GM12878 (cell line): ENCODE measurements around the gene PIP5K1A. TPM values are rescaled to one million over a fixed set of nuclear protein-coding genes. Genes with fewer than 3 reads are reported as not detected.

Source experiments
- ATAC-seq: fragments of 200-7000 bp; cut with Tn5 transposase; 3 replicates; pipeline ENCODE4 v1.9.1; 2020; ENCODE audit warnings: mild to moderate bottlenecking, moderate library complexity
- BruUV-seq: library from RNA; stranded (reverse); fragments of 400-500 nt; replicated peaks from 2 replicates; lab custom pipeline; 2021; lab: Mats Ljungman, UMichigan
- CTCF ChIA-PET: fragments of 300-600 bp; sonication (Branson Sonifier 250); formaldehyde crosslinking; extraction: SDS; loops from one replicate; lab custom pipeline; 2021; ENCODE audit warnings: inconsistent platforms; lab: Yijun Ruan, JAX
- POLR2A ChIA-PET: fragments of 350-600 bp; formaldehyde crosslinking; extraction: SDS; loops from one replicate; lab custom pipeline; 2021; ENCODE audit warnings: inconsistent platforms; lab: Charles Lee
- RAD21 ChIA-PET: fragments of 300-600 bp; sonication (Branson Sonifier 250); formaldehyde crosslinking; loops from one replicate; lab custom pipeline; 2023; ENCODE audit warnings: antibody characterized with exemption; ENCODE audit not compliant: unreplicated experiment; lab: Charles Lee
- SMC1A ChIA-PET: fragments of 300-600 bp; sonication (Branson Sonifier 250); formaldehyde crosslinking; loops from one replicate; lab custom pipeline; 2023; ENCODE audit not compliant: unreplicated experiment, uncharacterized antibody; lab: Charles Lee
- DNase-seq: peaks from one replicate; pipeline ENCODE4 v3.0.0-alpha.2; 2011; ENCODE audit warnings: low read depth, low spot score
- FAIRE-seq: peaks from 3 replicates; lab custom pipeline; 2011; peaks lifted over from hg19 to GRCh38; lab: Jason Lieb, UNC
- H2AFZ ChIP-seq: 2 replicates; pipeline ENCODE4 v1.6.0; 2011; ENCODE audit warnings: low read depth, low read length, control low read depth; ENCODE audit not compliant: control insufficient read depth
- H3K27ac ChIP-seq: 2 replicates; pipeline ENCODE4 v1.5.1; 2011; ENCODE audit warnings: control low read depth; ENCODE audit not compliant: control insufficient read depth, insufficient read depth
- H3K27me3 ChIP-seq, 2 experiments: replicated peaks in 1 of 2; 2 replicates each; pipeline versions ENCODE4 v1.6.0 to v1.6.1; 2011; ENCODE audit warnings: low read length in 1 of 2; ENCODE audit not compliant: control insufficient read depth in 2 of 2, insufficient read depth in 2 of 2
- H3K36me3 ChIP-seq, 2 experiments: 2 replicates each; pipeline ENCODE4 v1.5.1; 2011; ENCODE audit warnings: low read length in 1 of 2; ENCODE audit not compliant: control insufficient read depth in 2 of 2, insufficient read depth in 2 of 2
- H3K4me1 ChIP-seq: 2 replicates; pipeline ENCODE4 v1.6.1; 2011; ENCODE audit warnings: mild to moderate bottlenecking, low read length, moderate library complexity, mixed read lengths; ENCODE audit not compliant: control insufficient read depth, insufficient read depth
- H3K4me2 ChIP-seq: 2 replicates; pipeline ENCODE4 v1.6.0; 2011; ENCODE audit warnings: control low read depth; ENCODE audit not compliant: control insufficient read depth, insufficient read depth
- H3K4me3 ChIP-seq: fragments of 200-600 bp; sonication (generic); 2 replicates; pipeline ENCODE4 v1.5.1; 2016
- H3K79me2 ChIP-seq: 2 replicates; pipeline ENCODE4 v1.6.0; 2011; ENCODE audit warnings: low read length; ENCODE audit not compliant: control insufficient read depth, insufficient read depth
- H3K9ac ChIP-seq: 2 replicates; pipeline ENCODE4 v1.8.0; 2011; ENCODE audit warnings: low read length, control low read depth, mixed read lengths; ENCODE audit not compliant: control insufficient read depth, insufficient read depth
- H3K9me3 ChIP-seq: replicated peaks from 3 replicates; pipeline ENCODE4 v1.5.1; 2011; ENCODE audit warnings: mild to moderate bottlenecking, low read length; ENCODE audit not compliant: control insufficient read depth, insufficient read depth
- H4K20me1 ChIP-seq: 2 replicates; pipeline ENCODE4 v1.6.0; 2011; ENCODE audit not compliant: control insufficient read depth, insufficient read depth
- ESRRA ChIP-seq: IDR thresholded peaks from 2 replicates; pipeline ENCODE4 v1.6.1; 2012; ENCODE audit warnings: mild to moderate bottlenecking, low read length, improper control_type of control experiment
- FOS ChIP-seq: IDR thresholded peaks from 3 replicates; pipeline ENCODE4 v1.6.1; 2011; ENCODE audit warnings: borderline replicate concordance; ENCODE audit not compliant: insufficient read length; ENCODE audit errors: extremely low read depth
- KAT2A ChIP-seq: conservative IDR thresholded peaks from 2 replicates; pipeline ENCODE4 v1.6.1; 2011; ENCODE audit warnings: low read depth, low read length; ENCODE audit not compliant: control insufficient read depth
- MEF2B ChIP-seq: fragments of 450-650 bp; IDR thresholded peaks from 2 replicates; pipeline ENCODE4 v1.6.1; 2018; ENCODE audit warnings: mild to moderate bottlenecking, moderate library complexity; ENCODE audit not compliant: partially characterized antibody, poor library complexity, severe bottlenecking
- RB1 ChIP-seq: fragments of 450-650 bp; formaldehyde crosslinking; IDR thresholded peaks from 2 replicates; pipeline ENCODE4 v1.6.1; 2017; ENCODE audit warnings: mild to moderate bottlenecking, borderline replicate concordance
- RCOR1 ChIP-seq: conservative IDR thresholded peaks from 2 replicates; pipeline ENCODE4 v1.6.1; 2012; ENCODE audit warnings: low read depth, low read length, improper control_type of control experiment
- ZNF622 ChIP-seq: fragments of 450-650 bp; IDR thresholded peaks from 2 replicates; pipeline ENCODE4 v1.6.1; 2017; ENCODE audit warnings: mild to moderate bottlenecking, inconsistent platforms
- WGBS: methylation state at CpG from one replicate; pipeline ENCODE4 v1.1.6; 2016; ENCODE audit warnings: low lambda C conversion rate; ENCODE audit not compliant: insufficient replicate concordance, insufficient coverage; ENCODE audit errors: missing lambda C conversion rate; 5-methylcytosine and 5-hydroxymethylcytosine counted together
- in situ Hi-C: fragments of 300-500 bp; cut with MboI; formaldehyde crosslinking; loops from 9 replicates; pipeline ENCODE4 v1.14.3; 2018; ENCODE audit warnings: mixed read lengths
- intact Hi-C: fragments of 100-400 bp; cut with micrococcal nuclease; formaldehyde crosslinking; loops from one replicate; pipeline ENCODE4 v1.14.2; 2022; ENCODE audit not compliant: unreplicated experiment
- polyA plus RNA-seq, 11 experiments: library from polyadenylated mRNA; depleted of rRNA in 4 of 11; unstranded in 6 of 11; stranded (reverse) in 5 of 11; fragments of >200 nt; fragmentation: Nextera tagmentation in 4 of 11; fragmentation: Illumina TruSeq in 1 of 11; extraction: Ambion mirVana in 4 of 11; extraction: Trizol in 1 of 11; gene quantifications; 1 replicate in 1 of 11; 2 replicates in 10 of 11; pipeline versions ENCODE4 v1.2.1 to v1.2.3, GENCODE V29; 2011 to 2016; ENCODE audit warnings: inconsistent platforms in 2 of 11, missing spikeins in 2 of 11, low read depth in 1 of 11
- total RNA-seq, 4 experiments: library from RNA; depleted of rRNA in 3 of 4; stranded (reverse); fragments of >200 nt in 3 of 4; fragmentation: Illumina TruSeq in 1 of 4; extraction: Trizol in 1 of 4; gene quantifications; 2 replicates each; pipeline versions ENCODE4 v1.2.1 to v1.2.3, GENCODE V29; 2013 to 2021

PIP5K1A gene
- total and polyA plus RNA-seq, 10 of the 15 experiments (the other 5 are each of a cell fraction or from before 2014, with no cell fraction given), result 4.5 to 114 (median 51.5) TPM

GRCh38 chr1:151294742-151295462, 96.5 kb downstream of the PIP5K1A start:
- RAD21 ChIA-PET, result no interaction called here
- H4K20me1 ChIP-seq, result no peaks in the 10 kb centered on the region
- CTCF ChIA-PET, result interaction anchor here (1.3 to 5.0 kb wide), 3 partner anchors 17 to 104 kb away, joined by 3 to 40 read pairs (median 6); no protein-coding TSS in a partner anchor
- no peaks in the 10 kb centered on the region for H3K9me3 ChIP-seq
- no peak for ATAC-seq
- SMC1A ChIA-PET, result interaction anchor here (1.1 to 2.2 kb wide), 2 partner anchors 15 to 45 kb away, joined by 4 to 7 read pairs; no protein-coding TSS in a partner anchor
- no peaks in the 10 kb centered on the region for H3K79me2 ChIP-seq
- H3K4me2 ChIP-seq, result no peak overlapping the region
- POLR2A ChIA-PET, result interaction anchor here (0.5 to 0.7 kb wide), 3 partner anchors 37 to 53 kb away, joined by 3 to 4 read pairs (median 3); no protein-coding TSS in a partner anchor
- no peak for TF ChIP-seq MEF2B
- TF ChIP-seq RCOR1, result no peak
- no peak for TF ChIP-seq FOS
- TF ChIP-seq ZNF622, result no peak
- TF ChIP-seq ESRRA, result no peak
- TF ChIP-seq RB1, result no peak
- TF ChIP-seq KAT2A, result no peak
- DNase-seq, result no peak
- no peak overlapping the region for H3K9ac ChIP-seq
- no peaks in the 10 kb centered on the region for H3K27me3 ChIP-seq
- no peak for FAIRE-seq
- in situ Hi-C loops (loop anchor here (10.0 kb wide), 1 partner anchor 540 kb away; the partner anchor contains the start of genes C2CD4D and RORC), intact Hi-C loops (no loop called here)
- H3K27ac ChIP-seq, result no peak overlapping the region
- H2AFZ ChIP-seq, result no peak overlapping the region
- no peaks in the 10 kb centered on the region for H3K4me1 ChIP-seq
- WGBS, result 33% methylated on average over 2 of the region's 2 CpGs
- no TSS peak for BruUV-seq
- H3K4me3 ChIP-seq, result no peak overlapping the region
- H3K36me3 ChIP-seq, result peaks cover 28 to 36% of the 10 kb centered on the region in 2 experiments

Other genes with a start within 250 kb of the PIP5K1A start
Only the 7 nearest of the 21 such genes appear.
- gene SEMA6C, start 51.9 kb upstream of the PIP5K1A start, total RNA-seq (2014; rRNA removed), result 0.11 and 0.73 TPM in 2 replicates
- gene SEMA6C, start 51.9 kb upstream of the PIP5K1A start, total RNA-seq (2014; rRNA removed; fragmentation: Illumina TruSeq; extraction: Trizol), result 0.18 and 0.32 TPM in 2 replicates
- 1.4 and 1.6 TPM in 2 replicates for gene SEMA6C, start 51.9 kb upstream of the PIP5K1A start, total RNA-seq (2021)
- 0.07 and 0.18 TPM in 2 replicates for gene SEMA6C, start 51.9 kb upstream of the PIP5K1A start, polyA plus RNA-seq (2011; rRNA removed)
- 0.10 and 0.29 TPM in 2 replicates for gene SEMA6C, start 51.9 kb upstream of the PIP5K1A start, polyA plus RNA-seq (2014; fragmentation: Illumina TruSeq; extraction: Trizol)
- under 1 TPM in 1 of 2 experiments, not detected in 1; 0.22 TPM for gene SEMA6C, start 51.9 kb upstream of the PIP5K1A start, polyA plus RNA-seq (2014; fragmentation: Nextera tagmentation; extraction: Ambion mirVana)
- 1.1 and 2.2 TPM in 2 replicates for gene SEMA6C, start 51.9 kb upstream of the PIP5K1A start, polyA plus RNA-seq (2014; rRNA removed)
- under 1 TPM; 0.13 to 0.34 TPM for gene SEMA6C, start 51.9 kb upstream of the PIP5K1A start, polyA plus RNA-seq (2016; fragmentation: Nextera tagmentation; extraction: Ambion mirVana)
- 13.6 and 14.4 TPM in 2 replicates for gene TNFAIP8L2, start 41.9 kb upstream of the PIP5K1A start, total RNA-seq (2014; rRNA removed)
- gene TNFAIP8L2, start 41.9 kb upstream of the PIP5K1A start, total RNA-seq (2014; rRNA removed; fragmentation: Illumina TruSeq; extraction: Trizol), result 9.0 and 10.0 TPM in 2 replicates
- gene TNFAIP8L2, start 41.9 kb upstream of the PIP5K1A start, total RNA-seq (2021), result 5.4 and 6.2 TPM in 2 replicates
- gene TNFAIP8L2, start 41.9 kb upstream of the PIP5K1A start, polyA plus RNA-seq (2011; rRNA removed), result 12.9 and 16.7 TPM in 2 replicates
- 7.4 and 7.7 TPM in 2 replicates for gene TNFAIP8L2, start 41.9 kb upstream of the PIP5K1A start, polyA plus RNA-seq (2014; fragmentation: Illumina TruSeq; extraction: Trizol)
- 10 to 100 TPM; 23.9 to 26.3 TPM for gene TNFAIP8L2, start 41.9 kb upstream of the PIP5K1A start, polyA plus RNA-seq (2014; fragmentation: Nextera tagmentation; extraction: Ambion mirVana)
- gene TNFAIP8L2, start 41.9 kb upstream of the PIP5K1A start, polyA plus RNA-seq (2014; rRNA removed), result 12.1 and 14.8 TPM in 2 replicates
- gene TNFAIP8L2, start 41.9 kb upstream of the PIP5K1A start, polyA plus RNA-seq (2016; fragmentation: Nextera tagmentation; extraction: Ambion mirVana), result 10 to 100 TPM; 12.0 to 15.7 TPM
- 10.4 and 12.8 TPM in 2 replicates for gene LYSMD1, start 32.6 kb upstream of the PIP5K1A start, total RNA-seq (2014; rRNA removed)
- gene LYSMD1, start 32.6 kb upstream of the PIP5K1A start, total RNA-seq (2014; rRNA removed; fragmentation: Illumina TruSeq; extraction: Trizol), result 8.2 and 9.6 TPM in 2 replicates
- gene LYSMD1, start 32.6 kb upstream of the PIP5K1A start, total RNA-seq (2021), result 7.8 and 8.0 TPM in 2 replicates
- 5.1 and 6.1 TPM in 2 replicates for gene LYSMD1, start 32.6 kb upstream of the PIP5K1A start, polyA plus RNA-seq (2011; rRNA removed)
- 9.2 and 10.1 TPM in 2 replicates for gene LYSMD1, start 32.6 kb upstream of the PIP5K1A start, polyA plus RNA-seq (2014; fragmentation: Illumina TruSeq; extraction: Trizol)
- gene LYSMD1, start 32.6 kb upstream of the PIP5K1A start, polyA plus RNA-seq (2014; fragmentation: Nextera tagmentation; extraction: Ambion mirVana), result 1 to 10 TPM in 1 of 2 experiments, under 1 TPM in 1; 0.80 to 1.9 TPM
- 7.5 and 9.2 TPM in 2 replicates for gene LYSMD1, start 32.6 kb upstream of the PIP5K1A start, polyA plus RNA-seq (2014; rRNA removed)
- gene LYSMD1, start 32.6 kb upstream of the PIP5K1A start, polyA plus RNA-seq (2016; fragmentation: Nextera tagmentation; extraction: Ambion mirVana), result 1 to 10 TPM; 1.9 to 3.5 TPM
- gene SCNM1, start 32.4 kb upstream of the PIP5K1A start, total RNA-seq (2014; rRNA removed), result 70.8 and 80.8 TPM in 2 replicates
- gene SCNM1, start 32.4 kb upstream of the PIP5K1A start, total RNA-seq (2014; rRNA removed; fragmentation: Illumina TruSeq; extraction: Trizol), result 55.3 and 66.5 TPM in 2 replicates
- 47.6 and 51.0 TPM in 2 replicates for gene SCNM1, start 32.4 kb upstream of the PIP5K1A start, total RNA-seq (2021)
- 19.7 and 25.8 TPM in 2 replicates for gene SCNM1, start 32.4 kb upstream of the PIP5K1A start, polyA plus RNA-seq (2011; rRNA removed)
- gene SCNM1, start 32.4 kb upstream of the PIP5K1A start, polyA plus RNA-seq (2014; fragmentation: Illumina TruSeq; extraction: Trizol), result 55.5 and 89.7 TPM in 2 replicates
- gene SCNM1, start 32.4 kb upstream of the PIP5K1A start, polyA plus RNA-seq (2014; fragmentation: Nextera tagmentation; extraction: Ambion mirVana), result 100 to 1,000 TPM; 191 to 207 TPM
- 43.0 and 45.1 TPM in 2 replicates for gene SCNM1, start 32.4 kb upstream of the PIP5K1A start, polyA plus RNA-seq (2014; rRNA removed)
- 10 to 100 TPM; 83.0 to 87.4 TPM for gene SCNM1, start 32.4 kb upstream of the PIP5K1A start, polyA plus RNA-seq (2016; fragmentation: Nextera tagmentation; extraction: Ambion mirVana)
- 0.38 and 0.56 TPM in 2 replicates for gene TMOD4, start 22.6 kb upstream of the PIP5K1A start, total RNA-seq (2014; rRNA removed)
- not detected in 2 replicates for gene TMOD4, start 22.6 kb upstream of the PIP5K1A start, total RNA-seq (2014; rRNA removed; fragmentation: Illumina TruSeq; extraction: Trizol)
- gene TMOD4, start 22.6 kb upstream of the PIP5K1A start, total RNA-seq (2021), result 1.2 TPM in 1 of 2 replicates, not detected in the other
- gene TMOD4, start 22.6 kb upstream of the PIP5K1A start, polyA plus RNA-seq (2011; rRNA removed), result 0.98 and 1.4 TPM in 2 replicates
- 0.38 and 1.1 TPM in 2 replicates for gene TMOD4, start 22.6 kb upstream of the PIP5K1A start, polyA plus RNA-seq (2014; fragmentation: Illumina TruSeq; extraction: Trizol)
- under 1 TPM; 0.45 to 0.51 TPM for gene TMOD4, start 22.6 kb upstream of the PIP5K1A start, polyA plus RNA-seq (2014; fragmentation: Nextera tagmentation; extraction: Ambion mirVana)
- gene TMOD4, start 22.6 kb upstream of the PIP5K1A start, polyA plus RNA-seq (2014; rRNA removed), result 0.41 and 0.43 TPM in 2 replicates
- gene TMOD4, start 22.6 kb upstream of the PIP5K1A start, polyA plus RNA-seq (2016; fragmentation: Nextera tagmentation; extraction: Ambion mirVana), result under 1 TPM; 0.30 to 0.50 TPM
- 52.5 and 53.7 TPM in 2 replicates for gene VPS72, start 8.4 kb upstream of the PIP5K1A start, total RNA-seq (2014; rRNA removed)
- 40.6 and 47.5 TPM in 2 replicates for gene VPS72, start 8.4 kb upstream of the PIP5K1A start, total RNA-seq (2014; rRNA removed; fragmentation: Illumina TruSeq; extraction: Trizol)
- gene VPS72, start 8.4 kb upstream of the PIP5K1A start, total RNA-seq (2021), result 56.5 and 58.4 TPM in 2 replicates
- gene VPS72, start 8.4 kb upstream of the PIP5K1A start, polyA plus RNA-seq (2011; rRNA removed), result 73.7 and 96.0 TPM in 2 replicates
- 77.8 and 85.4 TPM in 2 replicates for gene VPS72, start 8.4 kb upstream of the PIP5K1A start, polyA plus RNA-seq (2014; fragmentation: Illumina TruSeq; extraction: Trizol)
- 1 to 10 TPM; 6.7 to 9.0 TPM for gene VPS72, start 8.4 kb upstream of the PIP5K1A start, polyA plus RNA-seq (2014; fragmentation: Nextera tagmentation; extraction: Ambion mirVana)
- gene VPS72, start 8.4 kb upstream of the PIP5K1A start, polyA plus RNA-seq (2014; rRNA removed), result 56.0 and 57.7 TPM in 2 replicates
- 10 to 100 TPM; 63.7 to 67.5 TPM for gene VPS72, start 8.4 kb upstream of the PIP5K1A start, polyA plus RNA-seq (2016; fragmentation: Nextera tagmentation; extraction: Ambion mirVana)
- gene PSMD4, start 56.2 kb downstream of the PIP5K1A start, total RNA-seq (2014; rRNA removed), result 167 and 169 TPM in 2 replicates
- gene PSMD4, start 56.2 kb downstream of the PIP5K1A start, total RNA-seq (2014; rRNA removed; fragmentation: Illumina TruSeq; extraction: Trizol), result 201 and 209 TPM in 2 replicates
- gene PSMD4, start 56.2 kb downstream of the PIP5K1A start, total RNA-seq (2021), result 179 and 186 TPM in 2 replicates
- 221 and 241 TPM in 2 replicates for gene PSMD4, start 56.2 kb downstream of the PIP5K1A start, polyA plus RNA-seq (2011; rRNA removed)
- gene PSMD4, start 56.2 kb downstream of the PIP5K1A start, polyA plus RNA-seq (2014; fragmentation: Illumina TruSeq; extraction: Trizol), result 145 and 174 TPM in 2 replicates
- 100 to 1,000 TPM; 129 to 190 TPM for gene PSMD4, start 56.2 kb downstream of the PIP5K1A start, polyA plus RNA-seq (2014; fragmentation: Nextera tagmentation; extraction: Ambion mirVana)
- gene PSMD4, start 56.2 kb downstream of the PIP5K1A start, polyA plus RNA-seq (2014; rRNA removed), result 165 and 182 TPM in 2 replicates
- gene PSMD4, start 56.2 kb downstream of the PIP5K1A start, polyA plus RNA-seq (2016; fragmentation: Nextera tagmentation; extraction: Ambion mirVana), result 100 to 1,000 TPM; 264 to 281 TPM